SK-MEL-5 (cell line): ENCODE measurements around the gene FEZF2. TPM values are rescaled to one million over a fixed set of nuclear protein-coding genes. Genes with fewer than 3 reads are reported as not detected.

Source experiments
- DNase-seq: peaks from one replicate; pipeline ENCODE4 v3.0.0-alpha.2; 2016; ENCODE audit warnings: low read depth, low spot score
- in situ Hi-C: cut with HindIII; loops from 2 replicates; pipeline ENCODE4 v1.10.0; 2016; ENCODE audit warnings: low sequenced_read_pairs, high pct_unique_total_duplicates, low pct_unique_long_range_greater_than_20kb
- total RNA-seq: library from RNA; depleted of rRNA; stranded (reverse); fragments of >200 nt; shearing (Covaris generic); gene quantifications from 2 replicates; pipeline ENCODE4 v1.2.3, GENCODE V29; 2014

The FEZF2 gene
- total RNA-seq, 1 experiment from 2014 or later: not detected

DNA sequence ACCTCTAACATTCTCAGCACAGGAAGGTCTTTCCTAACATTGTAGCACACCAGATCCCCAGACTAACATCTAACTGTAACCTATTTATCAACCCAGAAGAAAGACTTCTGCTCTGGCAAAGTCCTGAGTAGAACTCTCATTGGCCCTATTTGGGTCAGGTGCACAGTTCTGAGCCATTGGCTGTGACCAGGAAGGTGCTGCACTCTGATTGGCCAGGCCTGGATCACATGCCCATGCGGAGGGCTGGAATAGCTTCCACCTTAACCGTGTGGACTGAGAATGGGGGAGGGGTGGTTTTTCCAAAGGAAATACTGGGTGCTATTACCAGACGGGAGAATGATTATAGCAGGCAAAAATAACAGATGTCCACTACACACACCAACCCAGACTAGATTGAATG is 11.5 kb downstream of the FEZF2 start:
- in situ Hi-C loops: no loop called here
- peak; percentile 22 for DNase-seq

DNA sequence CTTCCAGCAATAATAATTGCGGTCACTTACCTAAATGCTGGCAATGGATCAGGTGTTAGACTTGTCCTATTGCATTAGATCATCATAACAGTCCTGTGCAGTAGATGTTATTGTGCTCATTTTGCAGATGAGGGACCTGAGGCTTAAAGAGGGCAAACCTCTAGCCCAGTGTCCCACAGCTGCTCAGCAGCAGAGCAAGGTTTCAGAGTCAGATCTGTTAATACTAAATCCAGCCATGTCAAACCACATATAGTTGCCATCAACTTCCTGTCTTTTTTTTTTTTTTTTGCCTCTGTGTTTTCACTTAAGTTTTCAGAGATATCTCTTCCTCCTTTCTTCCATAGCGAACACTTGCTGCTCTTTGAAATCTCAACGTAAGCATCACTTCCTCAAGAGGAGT is 12.1 kb downstream of the FEZF2 start:
- DNase-seq: no peak
- in situ Hi-C loops: no loop called here

DNA sequence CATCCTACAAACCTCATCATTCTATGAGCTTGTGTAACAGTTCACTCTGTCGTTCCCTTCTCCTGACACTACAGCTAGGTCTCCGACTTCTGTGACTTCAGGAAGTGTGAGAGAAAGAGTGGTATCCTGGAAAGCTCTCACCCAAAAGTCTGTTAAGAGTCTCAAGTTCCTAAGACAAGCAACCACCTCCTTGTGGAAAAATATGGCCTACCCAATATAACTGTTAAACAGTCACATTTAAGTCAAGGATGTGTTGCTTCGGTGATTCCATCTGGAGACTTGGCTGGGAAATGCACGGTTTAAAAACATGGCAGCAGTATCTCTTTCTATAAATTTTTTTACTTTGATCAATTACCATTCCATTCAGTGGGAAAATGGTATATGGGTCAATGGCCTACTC is 13.8 kb downstream of the FEZF2 start:
- in situ Hi-C loops: no loop called here
- no peak for DNase-seq

DNA sequence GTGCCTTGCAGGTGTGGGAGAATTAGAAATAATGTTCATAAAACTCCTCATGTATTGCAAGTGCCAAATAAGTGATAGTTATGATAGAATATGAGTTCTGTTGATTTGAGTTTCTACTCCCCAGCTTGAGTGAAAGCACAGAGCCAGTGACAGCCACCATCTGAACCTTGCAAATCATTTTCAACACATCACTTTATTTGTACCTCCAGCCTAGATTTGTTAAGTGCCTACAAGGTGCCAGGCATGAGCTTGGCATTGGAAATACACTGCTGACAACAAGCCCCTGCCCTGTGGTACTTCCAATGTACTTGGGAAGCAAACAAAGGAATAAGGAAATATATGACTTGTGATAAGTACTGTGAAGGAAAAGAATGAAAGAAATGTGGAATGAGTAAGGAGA is 17.0 kb downstream of the FEZF2 start:
- in situ Hi-C loops: no loop called here
- DNase-seq: no peak

DNA sequence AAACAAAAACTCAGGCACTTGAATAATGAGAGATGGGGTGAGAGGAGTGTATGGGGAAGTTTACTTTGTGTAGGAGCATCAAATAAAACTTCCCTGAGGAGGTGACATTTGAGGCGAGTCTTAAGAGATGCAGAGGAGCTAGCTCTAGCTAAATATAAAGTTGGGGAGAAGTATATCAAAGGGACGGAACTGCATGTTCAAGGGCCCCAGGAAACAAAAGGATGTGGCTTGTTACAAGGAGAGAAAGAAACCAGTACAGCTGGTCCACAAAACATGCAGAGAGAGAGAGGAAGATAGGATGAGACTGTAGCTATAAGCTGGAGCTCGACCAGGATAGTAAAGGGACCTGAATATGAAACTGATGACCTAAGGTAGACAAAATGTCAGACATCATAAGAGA is 17.6 kb downstream of the FEZF2 start:
- DNase-seq: no peak
- in situ Hi-C loops: no loop called here

DNA sequence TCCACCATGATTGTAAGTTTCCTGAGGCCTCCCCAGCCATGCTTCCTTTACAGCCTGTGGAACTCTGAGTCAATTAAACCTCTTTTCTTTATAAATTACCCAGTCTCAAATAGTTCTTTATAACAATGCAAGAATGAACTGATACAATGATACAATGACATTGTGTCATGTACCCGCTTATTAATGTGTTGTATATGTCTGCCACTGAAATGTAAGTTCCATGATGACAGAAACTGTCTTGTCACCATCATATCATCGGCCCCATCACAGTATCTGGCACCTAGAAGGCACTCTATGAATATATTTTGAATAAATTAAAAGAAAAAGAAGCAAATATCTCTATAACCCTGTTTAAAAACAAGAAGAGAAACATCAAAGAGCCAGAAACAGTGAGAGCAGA is 29.6 kb downstream of the FEZF2 start:
- in situ Hi-C loops: no loop called here
- no peak for DNase-seq

DNA sequence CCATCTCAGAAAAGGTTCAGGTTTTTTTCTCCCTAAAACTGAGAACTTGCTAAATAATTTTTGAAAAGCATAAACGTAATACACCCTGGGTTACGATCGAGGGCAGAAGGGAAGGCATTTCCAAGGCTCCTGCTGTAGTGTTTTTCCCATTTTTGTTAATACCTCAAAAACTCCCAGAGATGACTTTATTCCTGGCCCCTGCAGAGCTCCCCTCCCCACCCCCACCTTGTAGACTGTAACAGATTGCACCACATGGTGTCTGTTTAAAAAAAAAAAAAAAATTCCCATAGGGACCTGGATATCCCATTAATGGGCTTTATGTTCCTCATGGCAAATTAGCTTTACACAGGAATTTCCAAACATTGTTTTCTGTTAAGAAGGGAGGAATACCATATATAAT is 38.2 kb downstream of the FEZF2 start:
- no peak for DNase-seq
- in situ Hi-C loops: no loop called here

DNA sequence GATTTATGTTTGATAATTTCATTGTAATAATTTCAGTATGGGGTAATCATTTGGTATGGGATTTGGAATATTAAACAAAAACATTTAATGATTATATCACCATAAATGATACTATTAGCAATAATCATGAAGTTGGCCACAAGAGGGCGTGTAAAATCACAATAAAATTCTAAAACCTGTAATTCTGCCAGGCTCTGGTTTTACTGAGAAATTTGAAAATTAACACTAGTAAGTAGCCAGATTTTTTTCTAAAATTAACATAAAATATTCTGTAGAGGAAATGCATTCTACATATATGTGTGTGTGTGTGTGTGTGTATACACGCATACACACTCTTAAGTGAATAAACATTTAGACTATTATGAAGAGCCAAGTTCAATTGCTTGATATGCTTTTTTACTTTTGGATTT is 40.5 kb downstream of the FEZF2 start:
- DNase-seq: peak; percentile 34

DNA sequence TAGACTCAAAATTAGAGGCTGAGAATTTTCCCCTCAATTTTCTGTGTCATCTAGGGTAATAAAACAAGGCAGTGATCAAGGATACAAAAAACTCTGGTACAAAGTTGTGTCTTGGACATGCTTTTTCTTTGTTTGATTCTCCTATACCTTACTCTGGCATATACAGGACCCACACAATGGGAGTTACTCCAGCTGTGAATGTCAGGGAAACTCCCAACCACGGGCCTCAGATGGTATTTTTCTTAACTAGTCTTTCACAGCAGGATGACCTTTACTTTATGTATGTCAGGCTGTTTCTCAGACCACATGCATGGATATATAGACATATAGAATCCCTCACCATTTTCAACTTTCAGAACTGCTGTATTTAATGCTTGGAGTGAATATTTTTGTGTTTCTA is 41.3 kb downstream of the FEZF2 start:
- no peak for DNase-seq
- in situ Hi-C loops: no loop called here

More for the DNA sequence above, 40.5 kb downstream of the FEZF2 start:
- in situ Hi-C loops: no loop called here

DNA sequence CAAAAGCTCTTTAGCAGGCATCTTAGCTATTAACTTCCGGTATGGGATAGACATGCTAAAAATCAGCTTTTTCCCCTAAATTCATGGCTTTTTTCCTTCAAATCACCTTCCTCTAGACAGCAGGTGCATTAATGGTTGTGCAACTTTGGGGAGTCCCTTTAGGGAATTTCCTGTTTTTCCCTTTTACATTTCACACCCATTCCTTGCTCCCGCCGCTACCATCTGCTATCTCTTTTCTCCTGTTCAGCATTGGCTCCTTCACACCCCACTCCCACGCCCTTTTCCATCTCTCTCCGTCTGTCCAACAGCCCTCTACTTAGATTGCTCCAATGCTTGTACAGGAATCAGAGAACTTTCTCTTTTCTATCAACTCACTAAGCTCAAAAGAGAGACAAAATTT is 43.4 kb downstream of the FEZF2 start:
- in situ Hi-C loops: no loop called here
- DNase-seq: no peak

DNA sequence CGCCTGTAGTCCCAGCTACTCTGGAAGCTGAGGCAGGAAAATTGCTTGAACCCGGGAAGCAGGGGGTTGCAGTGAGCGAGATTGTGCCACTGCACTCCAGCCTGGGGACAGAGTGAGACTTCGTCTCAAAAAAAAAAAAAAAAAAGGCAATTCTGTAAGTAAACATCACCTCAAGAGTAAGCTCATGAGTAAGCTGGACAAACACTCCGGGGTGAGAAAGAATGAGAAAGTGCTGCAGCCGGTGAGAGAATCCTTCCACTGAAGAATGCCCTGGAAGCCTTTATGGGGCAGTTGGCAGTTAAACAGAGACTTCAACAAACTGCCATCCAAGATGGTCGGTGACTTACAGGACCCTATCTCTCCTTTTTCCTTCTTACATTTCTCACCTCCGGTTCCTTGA is 47.5 kb downstream of the FEZF2 start:
- no peak for DNase-seq
- in situ Hi-C loops: no loop called here

DNA sequence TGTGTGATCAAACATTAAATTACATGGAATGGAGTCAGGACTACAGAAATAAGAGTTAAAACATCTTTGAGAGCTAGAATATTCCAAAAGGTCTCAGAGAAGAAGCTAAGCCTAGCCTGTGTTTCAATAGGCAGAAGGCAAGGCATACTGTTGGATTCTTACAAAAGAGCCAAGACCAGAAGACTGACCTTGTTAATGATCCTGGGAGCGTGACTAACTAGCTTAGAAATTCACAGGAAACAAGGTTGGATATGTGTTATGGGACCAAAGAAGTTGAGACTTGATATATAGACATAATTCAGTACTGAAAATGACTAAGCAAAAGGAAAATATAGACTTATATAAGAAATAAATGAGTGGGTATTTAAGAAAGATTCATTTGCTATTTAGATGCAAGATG is 50.1 kb downstream of the FEZF2 start:
- no peak for DNase-seq
- in situ Hi-C loops: no loop called here
